Skeletal muscle tissue (tissue), 4 donors: Measurements from ENCODE around the gene HECW1. TPM values are rescaled to one million over a fixed set of nuclear protein-coding genes. Genes with fewer than 3 reads are reported as not detected.
A peak's percentile ranks its signal among the peaks of the same experiment; 100 is the strongest.

ENCODE experiments used
- H3K27ac ChIP-seq: one replicate; pipeline ENCODE4 v1.7.0; 2013; ENCODE audit warnings: mild to moderate bottlenecking, low read depth, low read length, inconsistent platforms
- H3K27me3 ChIP-seq, 3 donors: one replicate each; pipeline ENCODE4 v1.7.0; 2013; ENCODE audit warnings: low read length in 3 of 3; ENCODE audit not compliant: control insufficient read depth in 3 of 3, insufficient read depth in 3 of 3
- H3K36me3 ChIP-seq, 3 donors: one replicate each; pipeline ENCODE4 v1.7.0; 2013; ENCODE audit warnings: low read length in 3 of 3; ENCODE audit not compliant: control insufficient read depth in 3 of 3, insufficient read depth in 3 of 3
- H3K4me1 ChIP-seq, 3 donors: one replicate each; pipeline ENCODE4 v1.7.0; 2013; ENCODE audit warnings: low read length in 3 of 3, mild to moderate bottlenecking in 3 of 3; ENCODE audit not compliant: control insufficient read depth in 3 of 3, insufficient read depth in 3 of 3
- H3K4me3 ChIP-seq, 3 donors: one replicate each; pipeline ENCODE4 v1.7.0; 2013; ENCODE audit warnings: low read length in 3 of 3
- H3K9ac ChIP-seq, 3 donors: one replicate each; pipeline ENCODE4 v1.7.0; 2013; ENCODE audit warnings: low read length in 3 of 3, mild to moderate bottlenecking in 3 of 3, moderate library complexity in 2 of 3, low read depth in 1 of 3
- H3K9me3 ChIP-seq, 3 donors: one replicate each; pipeline ENCODE4 v1.7.0; 2013; ENCODE audit warnings: low read length in 3 of 3; ENCODE audit not compliant: control insufficient read depth in 3 of 3
- total RNA-seq: library from RNA; depleted of rRNA; stranded (reverse); fragments of >200 nt; gene quantifications from one replicate; pipeline ENCODE4 v1.2.3, GENCODE V29; 2014
- donor health status: Osteomylitis.

Gene HECW1
- total RNA-seq, 1 donor from 2014 or later, result not detected

DNA sequence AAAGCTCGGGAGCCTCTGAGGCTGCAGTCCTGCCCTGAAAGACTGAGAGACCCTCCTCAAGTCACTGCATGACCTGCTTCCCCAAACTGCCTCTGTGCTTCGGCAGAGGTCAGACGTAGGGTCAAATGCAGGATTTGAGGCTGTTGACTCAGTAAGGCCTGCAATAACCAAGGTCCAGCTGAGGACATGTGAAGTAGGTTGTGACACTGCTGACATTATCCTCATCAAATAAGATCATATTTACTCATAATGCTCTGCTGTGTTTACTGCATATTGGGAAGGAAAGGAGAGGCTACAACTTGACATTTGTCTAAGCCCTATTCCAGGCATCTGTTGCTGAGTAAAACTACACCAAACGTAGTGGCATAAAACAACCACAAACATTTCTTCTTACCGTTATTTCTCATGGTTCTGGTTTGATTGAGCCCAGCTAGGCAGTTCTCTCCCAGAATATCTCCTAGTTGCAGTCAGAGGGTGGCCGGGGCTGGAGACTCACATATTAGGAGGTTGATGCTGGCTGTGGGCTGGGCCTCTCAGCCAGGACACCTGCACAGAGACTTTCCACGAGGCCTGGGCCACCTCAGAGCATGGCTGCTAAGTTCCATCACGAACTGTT is 348.4 kb downstream of the HECW1 start:
- no peak overlapping the region for H3K4me3 ChIP-seq
- peak overlapping the region; percentile 94 for H3K27ac ChIP-seq
- H3K36me3 ChIP-seq, result no peaks in the 10 kb centered on the region
- no peaks in the 10 kb centered on the region for H3K27me3 ChIP-seq
- H3K9ac ChIP-seq, result peak overlapping the region in 2 of 3 donors; percentile 42 to 52
- peaks cover 26 to 32% (median 27%) of the 10 kb centered on the region in 3 donors for H3K4me1 ChIP-seq
- no peaks in the 10 kb centered on the region for H3K9me3 ChIP-seq

DNA sequence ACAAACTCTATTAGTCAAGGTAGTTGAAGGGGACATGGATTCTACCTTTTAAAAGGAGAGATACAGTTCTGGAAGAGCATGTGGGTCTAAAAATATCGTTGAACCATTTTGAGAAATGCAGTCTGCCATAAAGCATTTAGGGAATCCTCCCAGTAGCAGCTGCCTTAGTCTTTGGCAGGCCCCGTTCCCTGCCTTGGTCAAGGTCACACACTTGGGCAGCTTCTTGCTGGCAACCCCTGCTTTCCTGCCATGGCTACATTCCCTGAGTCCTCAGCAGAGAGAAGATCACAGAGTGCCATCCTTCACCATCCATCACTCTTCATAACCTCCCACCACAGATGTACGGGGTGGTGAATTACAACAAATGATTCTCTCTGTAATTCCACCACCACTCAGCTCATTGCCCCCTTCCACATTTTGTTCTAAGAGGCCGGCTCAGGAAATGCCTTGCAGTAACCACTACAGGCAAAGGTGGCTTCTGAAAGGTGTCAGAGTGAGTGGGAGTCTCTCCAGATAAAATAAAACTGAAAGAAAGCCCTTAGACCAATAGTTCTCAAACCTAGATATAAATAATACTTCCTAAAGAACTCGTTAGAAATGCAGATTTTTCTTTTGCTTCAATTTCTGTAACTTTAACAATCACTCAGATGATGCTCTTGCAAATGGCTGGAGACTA is 349.0 kb downstream of the HECW1 start:
- H3K4me1 ChIP-seq, result peaks cover 26 to 32% (median 27%) of the 10 kb centered on the region in 3 donors
- no peaks in the 10 kb centered on the region for H3K36me3 ChIP-seq
- H3K9ac ChIP-seq, result peak overlapping the region in 2 of 3 donors; percentile 42 to 52
- no peaks in the 10 kb centered on the region for H3K27me3 ChIP-seq
- peak overlapping the region; percentile 94 for H3K27ac ChIP-seq
- no peak overlapping the region for H3K4me3 ChIP-seq
- no peaks in the 10 kb centered on the region for H3K9me3 ChIP-seq

DNA sequence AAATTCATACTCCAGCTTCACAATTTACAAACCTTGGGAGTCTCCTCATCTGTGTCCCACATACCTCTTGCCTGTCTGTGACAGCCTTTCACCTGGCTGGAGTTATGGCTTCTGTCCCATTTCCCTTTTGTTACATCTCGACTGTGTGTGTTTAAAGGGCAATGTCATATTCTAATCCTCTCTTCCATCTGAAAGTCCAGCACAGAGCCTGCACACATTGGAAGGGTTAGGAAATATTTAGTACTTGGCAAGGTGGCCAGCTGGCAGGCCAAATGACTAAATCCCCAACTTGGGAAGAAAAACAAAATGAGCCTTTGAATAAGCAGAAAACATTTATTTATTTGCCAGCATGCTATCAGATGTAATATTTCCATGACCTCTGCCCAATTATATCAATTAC is 350.4 kb downstream of the HECW1 start:
- Histone ChIP-seq H3K4me1 (peaks cover 26 to 32% (median 27%) of the 10 kb centered on the region in 3 donors), H3K9ac (peak overlapping the region in 1 of 3 donors; percentile 26), H3K4me3 (no peak overlapping the region), H3K27me3 (no peaks in the 10 kb centered on the region), H3K36me3 (no peaks in the 10 kb centered on the region), H3K9me3 (no peaks in the 10 kb centered on the region), H3K27ac (no peak overlapping the region)

DNA sequence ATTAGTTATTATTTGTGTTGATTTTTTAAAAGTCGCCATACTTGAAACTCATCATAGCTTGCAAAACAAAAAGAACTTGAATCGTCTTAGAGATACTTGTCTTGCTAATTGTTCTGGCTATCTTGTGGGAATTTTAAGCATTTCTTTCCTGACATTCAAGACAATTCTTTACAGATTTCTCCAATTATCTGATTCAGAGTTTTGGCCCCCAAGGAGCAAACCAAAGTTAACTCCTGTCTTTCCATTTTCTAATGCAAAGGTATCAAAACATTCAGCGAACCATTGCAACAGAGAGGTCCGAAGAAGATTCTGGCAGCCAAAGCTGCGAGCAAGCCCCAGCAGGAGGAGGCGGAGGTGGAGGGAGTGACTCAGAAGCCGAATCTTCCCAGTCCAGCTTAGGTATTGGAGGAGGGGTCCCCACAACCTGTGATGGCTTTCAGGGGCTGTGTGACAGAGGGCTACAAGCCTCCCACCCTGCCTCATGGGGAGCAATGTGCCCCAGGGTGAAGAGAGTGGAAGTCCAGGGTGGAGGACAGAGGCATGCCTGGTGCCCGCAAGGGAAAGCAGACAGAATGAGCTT is 351.0 kb downstream of the HECW1 start:
- Histone ChIP-seq H3K9me3 (no peaks in the 10 kb centered on the region), H3K4me3 (no peak overlapping the region), H3K27me3 (no peaks in the 10 kb centered on the region), H3K9ac (no peak overlapping the region), H3K36me3 (no peaks in the 10 kb centered on the region), H3K27ac (no peak overlapping the region), H3K4me1 (peaks cover 26 to 32% (median 27%) of the 10 kb centered on the region in 3 donors)

- Histone ChIP-seq H3K27ac (no peak overlapping the region), H3K36me3 (no peaks in the 10 kb centered on the region), H3K9me3 (no peaks in the 10 kb centered on the region), H3K4me3 (no peak overlapping the region), H3K27me3 (no peaks in the 10 kb centered on the region), H3K4me1 (peaks cover 31 to 33% (median 31%) of the 10 kb centered on the region in 3 donors), H3K9ac (no peak overlapping the region)
These were observed 353.4 kb downstream of the HECW1 start for GRCh38 chr7:43465581-43466554.

- no peaks in the 10 kb centered on the region for H3K27me3 ChIP-seq
- H3K9ac ChIP-seq, result no peak overlapping the region
- no peak overlapping the region for H3K4me3 ChIP-seq
- no peaks in the 10 kb centered on the region for H3K36me3 ChIP-seq
- no peak overlapping the region for H3K27ac ChIP-seq
- H3K9me3 ChIP-seq, result no peaks in the 10 kb centered on the region
- H3K4me1 ChIP-seq, result peaks cover 16 to 20% (median 19%) of the 10 kb centered on the region in 3 donors
These were observed 355.0 kb downstream of the HECW1 start for GRCh38 chr7:43467406-43467805.

DNA sequence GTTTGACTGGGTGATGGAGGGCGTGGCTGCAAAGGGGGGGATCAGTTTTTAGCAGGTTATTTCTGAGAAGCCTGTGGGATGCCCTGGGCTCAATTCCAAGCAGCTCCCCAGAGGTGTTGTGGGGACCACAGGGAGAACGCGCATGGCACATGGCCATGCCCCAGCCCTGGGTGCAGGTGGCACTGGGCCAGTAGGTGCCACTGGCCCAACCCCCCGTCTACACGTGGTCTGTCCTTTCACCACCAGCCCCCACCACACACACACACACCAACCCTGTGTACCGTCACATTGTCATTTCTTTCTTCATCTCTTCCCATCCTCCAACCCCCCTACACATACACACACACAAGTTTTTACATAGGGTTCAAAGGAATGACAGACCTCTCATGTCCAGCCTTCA is 355.4 kb downstream of the HECW1 start:
- Histone ChIP-seq H3K4me3 (no peak overlapping the region), H3K4me1 (peaks cover 11 to 15% (median 14%) of the 10 kb centered on the region in 3 donors), H3K36me3 (no peaks in the 10 kb centered on the region), H3K27me3 (no peaks in the 10 kb centered on the region), H3K27ac (no peak overlapping the region), H3K9ac (no peak overlapping the region), H3K9me3 (no peaks in the 10 kb centered on the region)

- no peak overlapping the region for H3K9ac ChIP-seq
- no peaks in the 10 kb centered on the region for H3K36me3 ChIP-seq
- H3K4me1 ChIP-seq, result peaks cover 3 to 11% (median 9%) of the 10 kb centered on the region in 3 donors
- no peaks in the 10 kb centered on the region for H3K27me3 ChIP-seq
- H3K9me3 ChIP-seq, result no peaks in the 10 kb centered on the region
- H3K27ac ChIP-seq, result no peak overlapping the region
- H3K4me3 ChIP-seq, result no peak overlapping the region
These were observed 356.6 kb downstream of the HECW1 start for GRCh38 chr7:43469051-43469450.

- H3K27ac ChIP-seq, result no peak overlapping the region
- no peak overlapping the region for H3K9ac ChIP-seq
- H3K36me3 ChIP-seq, result no peaks in the 10 kb centered on the region
- no peaks in the 10 kb centered on the region for H3K27me3 ChIP-seq
- no peak overlapping the region for H3K4me3 ChIP-seq
- peaks cover 3 to 11% (median 9%) of the 10 kb centered on the region in 3 donors for H3K4me1 ChIP-seq
- no peaks in the 10 kb centered on the region for H3K9me3 ChIP-seq
These were observed 357.7 kb downstream of the HECW1 start for GRCh38 chr7:43470110-43470509.
